Kidney (tissue), 14 donors: Measurements from ENCODE around the gene MBOAT1. TPM values are rescaled to one million over a fixed set of nuclear protein-coding genes. Genes with fewer than 3 reads are reported as not detected.

Experiments
- DNase-seq, 5 donors: peaks; one replicate each; pipeline ENCODE4 v3.0.0-alpha.2; 2013 to 2020
- FAIRE-seq: peaks from 2 replicates; lab custom pipeline; 2012; peaks lifted over from hg19 to GRCh38; lab: Jason Lieb, UNC
- H3K27ac ChIP-seq, 2 donors: one replicate each; pipeline ENCODE4 v1.7.0; 2013; ENCODE audit warnings: low read depth in 2 of 2, low read length in 2 of 2, inconsistent platforms in 1 of 2
- H3K27me3 ChIP-seq: one replicate; pipeline ENCODE4 v1.7.1; 2013; ENCODE audit warnings: low read length, inconsistent platforms; ENCODE audit not compliant: control insufficient read depth, insufficient read depth
- H3K36me3 ChIP-seq, 3 donors: one replicate each; pipeline versions ENCODE4 v1.7.0 to v1.7.1; 2013; ENCODE audit warnings: low read length in 3 of 3, control low read depth in 1 of 3, inconsistent platforms in 1 of 3; ENCODE audit not compliant: insufficient read depth in 3 of 3, control insufficient read depth in 2 of 3
- H3K4me1 ChIP-seq, 3 donors: one replicate each; pipeline versions ENCODE4 v1.7.0 to v1.7.1; 2013; ENCODE audit warnings: low read length in 3 of 3, inconsistent platforms in 1 of 3, low read depth in 1 of 3; ENCODE audit not compliant: control insufficient read depth in 2 of 3, insufficient read depth in 2 of 3
- H3K4me3 ChIP-seq, 3 donors: one replicate each; pipeline versions ENCODE4 v1.7.0 to v1.8.1; 2013; ENCODE audit warnings: low read length in 3 of 3, control low read depth in 1 of 3, inconsistent platforms in 1 of 3
- H3K9ac ChIP-seq, 3 donors: one replicate each; pipeline versions ENCODE4 v1.7.0 to v1.7.1; 2013; ENCODE audit warnings: low read length in 3 of 3, control low read depth in 1 of 3, inconsistent platforms in 1 of 3
- H3K9me3 ChIP-seq, 3 donors: one replicate each; pipeline versions ENCODE4 v1.7.0 to v1.7.1; 2013; ENCODE audit warnings: low read length in 3 of 3, control low read depth in 1 of 3, inconsistent platforms in 1 of 3; ENCODE audit not compliant: control insufficient read depth in 2 of 3, insufficient read depth in 1 of 3
- intact Hi-C: fragments of 100-400 bp; cut with DNase I; formaldehyde crosslinking; loops from one replicate; pipeline ENCODE4 v1.11.1; 2022
- polyA plus RNA-seq: library from polyadenylated mRNA; stranded (reverse); fragments of 350-450 nt; fragmentation: Illumina TruSeq; extraction: RNeasy Lipid Tissue Mini Kit (QIAGEN cat#74804); gene quantifications from one replicate; pipeline ENCODE4 v1.2.3, GENCODE V29; 2014; ENCODE audit warnings: low read depth, low replicate concordance; ENCODE audit not compliant: insufficient read depth
- total RNA-seq: library from RNA; stranded (reverse); fragmentation: NEBNext Ultra II Directional; extraction: Animal tissue kit (Norgen Biotek cat#: 25700); gene quantifications from one replicate; pipeline ENCODE4 v1.2.1, GENCODE V29; 2021
- TF ChIP-seq, protein P1 (sequence below): IDR thresholded peaks from 3 replicates; pipeline ENCODE4 v1.5.1; 2012; ENCODE audit warnings: mild to moderate bottlenecking, moderate library complexity, borderline replicate concordance; ENCODE audit not compliant: insufficient read depth; ENCODE audit errors: extremely low read depth
- donor health status: control.
- donor health status: control.
- donor health status: control.
- donor health status: control.
- donor health status: control.
- donor health status: DM: yes; HTN: yes; CAD: no.
- donor health status: Normal renal cell carcinoma (clear cell type).

The MBOAT1 gene
- total and polyA plus RNA-seq, 2 donors from 2014 or later = 1.9 to 15.1 TPM

DNA sequence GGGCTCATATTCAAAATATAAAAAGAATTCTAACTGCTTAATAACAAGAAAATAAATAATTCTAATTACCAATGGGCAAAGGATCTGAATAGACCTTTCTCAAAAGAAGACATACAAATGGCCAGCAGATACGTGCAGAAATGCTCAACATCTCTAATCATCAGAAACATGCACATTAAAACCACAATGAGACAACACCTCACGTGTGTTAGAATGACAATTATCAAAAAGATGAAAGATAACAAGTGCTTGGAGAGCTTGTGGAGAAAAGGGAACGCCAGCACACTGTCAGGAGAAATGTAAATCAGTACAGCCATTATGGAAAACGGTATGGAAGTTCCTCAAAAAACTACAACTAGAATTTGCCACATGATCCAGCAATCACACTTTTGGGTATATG, 53.6 kb downstream of the MBOAT1 start:
- no peak for DNase-seq
- FAIRE-seq = no peak
- Histone ChIP-seq H3K4me3 (no peak overlapping the region), H3K4me1 (no peaks in the 10 kb centered on the region), H3K36me3 (no peaks in the 10 kb centered on the region), H3K27me3 (no peaks in the 10 kb centered on the region), H3K27ac (no peak overlapping the region), H3K9ac (no peak overlapping the region), H3K9me3 (no peaks in the 10 kb centered on the region)
- TF ChIP-seq, protein P1, sequence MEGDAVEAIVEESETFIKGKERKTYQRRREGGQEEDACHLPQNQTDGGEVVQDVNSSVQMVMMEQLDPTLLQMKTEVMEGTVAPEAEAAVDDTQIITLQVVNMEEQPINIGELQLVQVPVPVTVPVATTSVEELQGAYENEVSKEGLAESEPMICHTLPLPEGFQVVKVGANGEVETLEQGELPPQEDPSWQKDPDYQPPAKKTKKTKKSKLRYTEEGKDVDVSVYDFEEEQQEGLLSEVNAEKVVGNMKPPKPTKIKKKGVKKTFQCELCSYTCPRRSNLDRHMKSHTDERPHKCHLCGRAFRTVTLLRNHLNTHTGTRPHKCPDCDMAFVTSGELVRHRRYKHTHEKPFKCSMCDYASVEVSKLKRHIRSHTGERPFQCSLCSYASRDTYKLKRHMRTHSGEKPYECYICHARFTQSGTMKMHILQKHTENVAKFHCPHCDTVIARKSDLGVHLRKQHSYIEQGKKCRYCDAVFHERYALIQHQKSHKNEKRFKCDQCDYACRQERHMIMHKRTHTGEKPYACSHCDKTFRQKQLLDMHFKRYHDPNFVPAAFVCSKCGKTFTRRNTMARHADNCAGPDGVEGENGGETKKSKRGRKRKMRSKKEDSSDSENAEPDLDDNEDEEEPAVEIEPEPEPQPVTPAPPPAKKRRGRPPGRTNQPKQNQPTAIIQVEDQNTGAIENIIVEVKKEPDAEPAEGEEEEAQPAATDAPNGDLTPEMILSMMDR = no peak
- intact Hi-C loops = no loop called here

DNA sequence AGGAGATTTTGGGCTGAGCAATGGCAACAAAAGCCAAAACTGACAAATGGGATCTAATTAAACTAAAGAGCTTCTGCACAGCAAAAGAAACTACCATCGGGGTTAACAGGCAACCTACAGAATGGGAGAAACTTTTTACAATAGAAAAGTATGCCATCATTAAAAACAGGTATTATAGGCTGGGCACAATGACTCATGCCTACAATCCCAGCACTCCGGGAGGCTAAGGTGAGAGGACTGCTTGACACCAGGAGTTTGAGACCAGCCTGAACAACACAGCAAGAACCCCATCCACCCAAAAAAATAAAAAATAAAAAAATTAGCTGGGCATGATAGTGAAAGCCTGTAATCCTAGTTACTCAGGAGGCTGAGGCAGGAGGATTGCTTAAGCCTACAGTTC, 55.4 kb downstream of the MBOAT1 start:
- H3K27me3 ChIP-seq = no peaks in the 10 kb centered on the region
- no peaks in the 10 kb centered on the region for H3K36me3 ChIP-seq
- H3K27ac ChIP-seq = no peak overlapping the region
- H3K4me3 ChIP-seq = no peak overlapping the region
- H3K4me1 ChIP-seq = no peaks in the 10 kb centered on the region
- H3K9ac ChIP-seq = no peak overlapping the region
- H3K9me3 ChIP-seq = no peaks in the 10 kb centered on the region
- intact Hi-C loops = no loop called here
- FAIRE-seq = no peak
- no peak for DNase-seq
- TF ChIP-seq, protein P1 = no peak

DNA sequence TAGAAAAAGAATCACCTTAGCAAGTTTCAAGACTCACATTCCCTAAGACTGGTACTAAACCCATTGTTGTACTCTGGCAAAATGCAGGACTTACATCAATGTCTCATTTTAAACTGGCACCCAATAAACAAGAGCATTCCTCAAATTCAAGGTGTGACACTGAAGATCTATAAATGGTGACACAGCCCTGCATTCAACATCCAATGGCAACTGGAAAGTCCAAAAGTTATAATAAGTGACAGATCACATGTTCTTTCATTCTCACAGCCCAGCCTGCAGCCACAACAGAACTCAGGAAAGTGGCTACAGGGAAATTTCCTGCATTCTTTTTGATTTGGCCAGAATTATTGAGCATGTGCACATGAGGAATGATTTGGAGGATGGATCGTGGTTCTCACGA, 57.5 kb downstream of the MBOAT1 start:
- no peaks in the 10 kb centered on the region for H3K9me3 ChIP-seq
- H3K27me3 ChIP-seq = no peaks in the 10 kb centered on the region
- no peaks in the 10 kb centered on the region for H3K36me3 ChIP-seq
- H3K27ac ChIP-seq = no peak overlapping the region
- H3K9ac ChIP-seq = no peak overlapping the region
- no peak for DNase-seq
- H3K4me3 ChIP-seq = no peak overlapping the region
- no peak for FAIRE-seq
- no peaks in the 10 kb centered on the region for H3K4me1 ChIP-seq
- TF ChIP-seq, protein P1 = no peak
- intact Hi-C loops = no loop called here

DNA sequence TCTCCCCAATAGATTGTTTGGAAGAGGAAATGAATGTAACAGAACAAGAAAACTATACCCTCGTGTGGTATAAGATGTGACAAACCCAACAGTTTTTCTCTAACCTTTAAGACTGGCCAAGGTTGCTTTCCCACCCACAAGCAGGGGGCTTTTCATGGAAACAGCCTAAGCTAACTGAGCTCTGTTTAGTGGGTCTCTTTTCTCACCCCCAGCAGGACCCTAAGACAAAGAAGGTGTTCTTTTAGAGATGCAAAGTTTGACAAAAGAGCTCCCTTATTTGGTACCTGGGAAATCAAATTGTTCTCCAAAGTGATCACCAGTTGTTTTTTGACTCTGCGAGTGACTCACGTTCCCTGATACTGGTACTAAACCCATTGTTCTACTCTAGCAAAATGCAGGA, 59.1 kb downstream of the MBOAT1 start:
- intact Hi-C loops = no loop called here

More for the DNA sequence above, 59.1 kb downstream of the MBOAT1 start:
- Histone ChIP-seq H3K4me3 (no peak overlapping the region), H3K9me3 (no peaks in the 10 kb centered on the region), H3K27ac (no peak overlapping the region), H3K36me3 (no peaks in the 10 kb centered on the region), H3K27me3 (no peaks in the 10 kb centered on the region), H3K4me1 (no peaks in the 10 kb centered on the region), H3K9ac (no peak overlapping the region)
- FAIRE-seq (no peak), DNase-seq (no peak)
- TF ChIP-seq, protein P1 = no peak
